ENCODE results near the gene PRDX5.

Gene PRDX5

GRCh38 chr11:64284048-64284961 is 33.6 kb upstream of the PRDX5 start, which contains the start of gene BAD:
TSS of gene BAD (minus strand) at chr11:64284665. CDS start at chr11:64284368, 297 bp downstream.
- H3K79me2 ChIP-seq (ENCODE audit: control insufficient read depth, insufficient read depth, low read length, unreplicated experiment): peaks cover 12% of the 10 kb centered on the region
- H3K36me3 ChIP-seq (ENCODE audit: insufficient read depth, low read length): no peaks in the 10 kb centered on the region
- peak within 1 kb of the TSS; percentile 58 for H2AFZ ChIP-seq (ENCODE audit: low read length, unreplicated experiment)
- no peaks in the 10 kb centered on the region for H3K27me3 ChIP-seq (ENCODE audit: insufficient read depth, low read length)
- peak within 1 kb of the TSS; percentile 92 for H3K27ac ChIP-seq (ENCODE audit: low read depth, low read length)
- no peaks in the 10 kb centered on the region for H3K4me1 ChIP-seq (ENCODE audit: control insufficient read depth, insufficient read depth, low read length, unreplicated experiment)
- H3K4me3 ChIP-seq (ENCODE audit: low read depth, low read length): peak within 1 kb of the TSS; percentile 82

GRCh38 chr11:64284962-64285884 is 32.7 kb upstream of the PRDX5 start, which contains the start of gene GPR137:
TSS of gene GPR137 (plus strand) at chr11:64285848. CDS start at chr11:64286525, 677 bp downstream.
- Histone ChIP-seq H3K27ac (ENCODE audit: low read depth, low read length) (peak within 1 kb of the TSS; percentile 92), H3K36me3 (ENCODE audit: insufficient read depth, low read length) (no peaks in the 10 kb centered on the region), H3K4me3 (ENCODE audit: low read depth, low read length) (peak within 1 kb of the TSS; percentile 82), H2AFZ (ENCODE audit: low read length, unreplicated experiment) (peak within 1 kb of the TSS; percentile 57), H3K27me3 (ENCODE audit: insufficient read depth, low read length) (no peaks in the 10 kb centered on the region), H3K4me1 (ENCODE audit: control insufficient read depth, insufficient read depth, low read length, unreplicated experiment) (no peaks in the 10 kb centered on the region), H3K79me2 (ENCODE audit: control insufficient read depth, insufficient read depth, low read length, unreplicated experiment) (peaks cover 12% of the 10 kb centered on the region)

GRCh38 chr11:64285885-64286800 is 31.8 kb upstream of the PRDX5 start:
- H2AFZ ChIP-seq (ENCODE audit: low read length, unreplicated experiment): no peak overlapping the region
- H3K4me1 ChIP-seq (ENCODE audit: control insufficient read depth, insufficient read depth, low read length, unreplicated experiment): no peaks in the 10 kb centered on the region
- H3K27me3 ChIP-seq (ENCODE audit: insufficient read depth, low read length): peaks cover 9% of the 10 kb centered on the region
- H3K79me2 ChIP-seq (ENCODE audit: control insufficient read depth, insufficient read depth, low read length, unreplicated experiment): peaks cover 12% of the 10 kb centered on the region
- H3K27ac ChIP-seq (ENCODE audit: low read depth, low read length): 0 out of 2 replicates have a peak overlapping the region, but pooled peaks have one; percentile 92
- H3K36me3 ChIP-seq (ENCODE audit: insufficient read depth, low read length): no peaks in the 10 kb centered on the region
- H3K4me3 ChIP-seq (ENCODE audit: low read depth, low read length): peak overlapping the region; percentile 82

- H3K4me3 ChIP-seq (ENCODE audit: low read depth, low read length): peak overlapping the region; percentile 82; the same call in 1 of the 2 replicates
- H3K27ac ChIP-seq (ENCODE audit: low read depth, low read length): no peak overlapping the region
- no peaks in the 10 kb centered on the region for H3K4me1 ChIP-seq (ENCODE audit: control insufficient read depth, insufficient read depth, low read length, unreplicated experiment)
- H3K36me3 ChIP-seq (ENCODE audit: insufficient read depth, low read length): no peaks in the 10 kb centered on the region
- peaks cover 12% of the 10 kb centered on the region for H3K79me2 ChIP-seq (ENCODE audit: control insufficient read depth, insufficient read depth, low read length, unreplicated experiment)
- peaks cover 16% of the 10 kb centered on the region for H3K27me3 ChIP-seq (ENCODE audit: insufficient read depth, low read length)
- H2AFZ ChIP-seq (ENCODE audit: low read length, unreplicated experiment): no peak overlapping the region
Measured at GRCh38 chr11:64286801-64287159, 31.1 kb upstream of the PRDX5 start.

GRCh38 chr11:64287676-64288352 is 30.1 kb upstream of the PRDX5 start:
- Histone ChIP-seq H3K4me3 (ENCODE audit: low read depth, low read length) (no peak overlapping the region), H3K79me2 (ENCODE audit: control insufficient read depth, insufficient read depth, low read length, unreplicated experiment) (peaks cover 12% of the 10 kb centered on the region), H3K27me3 (ENCODE audit: insufficient read depth, low read length) (peaks cover 26% of the 10 kb centered on the region), H3K27ac (ENCODE audit: low read depth, low read length) (no peak overlapping the region), H3K36me3 (ENCODE audit: insufficient read depth, low read length) (no peaks in the 10 kb centered on the region), H2AFZ (ENCODE audit: low read length, unreplicated experiment) (no peak overlapping the region), H3K4me1 (ENCODE audit: control insufficient read depth, insufficient read depth, low read length, unreplicated experiment) (no peaks in the 10 kb centered on the region)

GRCh38 chr11:64288353-64288750 is 29.6 kb upstream of the PRDX5 start:
- Histone ChIP-seq H3K79me2 (ENCODE audit: control insufficient read depth, insufficient read depth, low read length, unreplicated experiment) (peaks cover 7% of the 10 kb centered on the region), H2AFZ (ENCODE audit: low read length, unreplicated experiment) (no peak overlapping the region), H3K4me1 (ENCODE audit: control insufficient read depth, insufficient read depth, low read length, unreplicated experiment) (no peaks in the 10 kb centered on the region), H3K27me3 (ENCODE audit: insufficient read depth, low read length) (peaks cover 31% of the 10 kb centered on the region), H3K4me3 (ENCODE audit: low read depth, low read length) (no peak overlapping the region), H3K36me3 (ENCODE audit: insufficient read depth, low read length) (no peaks in the 10 kb centered on the region), H3K27ac (ENCODE audit: low read depth, low read length) (no peak overlapping the region)

- peaks cover 38% of the 10 kb centered on the region for H3K27me3 ChIP-seq (ENCODE audit: insufficient read depth, low read length)
- no peak overlapping the region for H2AFZ ChIP-seq (ENCODE audit: low read length, unreplicated experiment)
- peaks cover 2% of the 10 kb centered on the region for H3K79me2 ChIP-seq (ENCODE audit: control insufficient read depth, insufficient read depth, low read length, unreplicated experiment)
- H3K4me3 ChIP-seq (ENCODE audit: low read depth, low read length): no peak overlapping the region
- H3K36me3 ChIP-seq (ENCODE audit: insufficient read depth, low read length): no peaks in the 10 kb centered on the region
- H3K4me1 ChIP-seq (ENCODE audit: control insufficient read depth, insufficient read depth, low read length, unreplicated experiment): no peaks in the 10 kb centered on the region
- H3K27ac ChIP-seq (ENCODE audit: low read depth, low read length): no peak overlapping the region
Measured at GRCh38 chr11:64289002-64289564, 28.8 kb upstream of the PRDX5 start.

GRCh38 chr11:64290352-64291261 is 27.3 kb upstream of the PRDX5 start:
- H3K4me3 ChIP-seq (ENCODE audit: low read depth, low read length): no peak overlapping the region
- no peaks in the 10 kb centered on the region for H3K36me3 ChIP-seq (ENCODE audit: insufficient read depth, low read length)
- no peaks in the 10 kb centered on the region for H3K79me2 ChIP-seq (ENCODE audit: control insufficient read depth, insufficient read depth, low read length, unreplicated experiment)
- H2AFZ ChIP-seq (ENCODE audit: low read length, unreplicated experiment): no peak overlapping the region
- no peaks in the 10 kb centered on the region for H3K4me1 ChIP-seq (ENCODE audit: control insufficient read depth, insufficient read depth, low read length, unreplicated experiment)
- no peak overlapping the region for H3K27ac ChIP-seq (ENCODE audit: low read depth, low read length)
- peaks cover 47% of the 10 kb centered on the region for H3K27me3 ChIP-seq (ENCODE audit: insufficient read depth, low read length)

All from ACC112 (cell line).